ENCODE measurements around the gene DMRTC1B.
"Not testable (repeated sequence)": the region's sequence is repeated elsewhere in the genome, so short reads cannot be mapped to it uniquely, and the experiment has no call there.

- not testable (repeated sequence) for TF ChIP-seq TAF1 (IDR thresholded peaks at IDR 0.05; ENCODE audit: low read depth, low read length); PAX5 (IDR thresholded peaks at IDR 0.05; ENCODE audit: insufficient read depth, low read length, severe bottlenecking); POLR2AphosphoS5 (IDR thresholded peaks at IDR 0.05; ENCODE audit: low read depth, low read length); POLR2A (IDR thresholded peaks at IDR 0.05; ENCODE audit: low read depth, low read length)
Observed at GRCh38 chrX:72777467-72777790, 739 bp downstream of the DMRTC1B start.
